Aorta (tissue), 5 donors: Measurements from ENCODE around the gene PLPPR1. TPM values are rescaled to one million over a fixed set of nuclear protein-coding genes. Genes with fewer than 3 reads are reported as not detected.

Source experiments
- ATAC-seq: fragments of 200-7000 bp; cut with Tn5 transposase; one replicate; pipeline ENCODE4 v1.9.1; 2022; ENCODE audit warnings: moderate library complexity; ENCODE audit not compliant: low FRiP score
- DNase-seq, 2 donors: peaks; one replicate each; pipeline ENCODE4 v3.0.0-alpha.2; 2020
- H3K27ac ChIP-seq, 2 donors: one replicate each; pipeline ENCODE4 v1.5.1; 2013; ENCODE audit warnings: low read length in 2 of 2, mild to moderate bottlenecking in 2 of 2, moderate library complexity in 2 of 2, control low read depth in 1 of 2, inconsistent platforms in 1 of 2, low read depth in 1 of 2
- H3K27me3 ChIP-seq, 2 donors: one replicate each; pipeline ENCODE4 v1.6.1; 2013; ENCODE audit warnings: control low read depth in 1 of 2, low read length in 1 of 2, mild to moderate bottlenecking in 1 of 2, moderate library complexity in 1 of 2; ENCODE audit not compliant: insufficient read depth in 2 of 2, control insufficient read depth in 1 of 2
- H3K36me3 ChIP-seq, 2 donors: one replicate each; pipeline ENCODE4 v1.6.1; 2013; ENCODE audit warnings: control low read depth in 1 of 2, low read length in 1 of 2, mild to moderate bottlenecking in 1 of 2; ENCODE audit not compliant: insufficient read depth in 2 of 2, control insufficient read depth in 1 of 2
- H3K4me1 ChIP-seq, 2 donors: one replicate each; pipeline ENCODE4 v1.6.1; 2013; ENCODE audit warnings: low read length in 2 of 2, control low read depth in 1 of 2, mild to moderate bottlenecking in 1 of 2, moderate library complexity in 1 of 2; ENCODE audit not compliant: insufficient read depth in 2 of 2, control insufficient read depth in 1 of 2
- H3K4me3 ChIP-seq, 2 donors: one replicate each; pipeline ENCODE4 v1.5.1; 2013; ENCODE audit warnings: low read length in 2 of 2, control low read depth in 1 of 2, mild to moderate bottlenecking in 1 of 2
- H3K9me3 ChIP-seq: one replicate; pipeline ENCODE4 v1.6.1; 2013; ENCODE audit warnings: mild to moderate bottlenecking, low read length; ENCODE audit not compliant: control insufficient read depth
- WGBS, 2 donors: extraction: QIAGEN DNeasy Blood & Tissue Kit; methylation state at CpG; one replicate each; pipeline ENCODE4 v1.1.7; 2013; 5-methylcytosine and 5-hydroxymethylcytosine counted together
- intact Hi-C, 2 donors: fragments of 100-400 bp; cut with DNase I; formaldehyde crosslinking; loops; one replicate each; pipeline versions ENCODE4 v1.14.2 to v1.15.0; 2022
- polyA plus RNA-seq, 2 donors: library from polyadenylated mRNA; stranded (reverse); fragments of 200-250 nt; gene quantifications; one replicate each; pipeline ENCODE4 v1.2.3, GENCODE V29; 2013
- total RNA-seq, 2 donors: library from RNA; stranded (reverse); fragmentation: NEBNext Ultra II Directional; extraction: Animal tissue kit (Norgen Biotek cat#: 25700); gene quantifications; one replicate each; pipeline ENCODE4 v1.2.1, GENCODE V29; 2021
- donor health status: healthy with polysubstance abuse.
- donor health status: Bipolar disorder and iron deficiency.
- donor health status: DM: no; HTN: no; CAD: no.
- donor health status: DM: no; HTN: no; CAD: no.
- donor health status: DM: yes; HTN: yes; CAD: no.

Gene PLPPR1
- total and polyA plus RNA-seq, 4 donors, result not detected

GRCh38 chr9:101022704-101023103 lies 5.8 kb upstream of the PLPPR1 start:
- DNase-seq (no peak), ATAC-seq (no peak)
- Histone ChIP-seq H3K4me1 (no peaks in the 10 kb centered on the region), H3K36me3 (no peaks in the 10 kb centered on the region), H3K9me3 (no peaks in the 10 kb centered on the region), H3K4me3 (no peak overlapping the region), H3K27ac (no peak overlapping the region), H3K27me3 (no peaks in the 10 kb centered on the region)
- intact Hi-C loops, result no loop called here

GRCh38 chr9:101025940-101026339 lies 2.6 kb upstream of the PLPPR1 start:
- H3K27me3 ChIP-seq, result no peaks in the 10 kb centered on the region
- H3K9me3 ChIP-seq, result no peaks in the 10 kb centered on the region
- intact Hi-C loops, result no loop called here

GRCh38 chr9:101026824-101027223 lies 1.7 kb upstream of the PLPPR1 start:
- no peak overlapping the region for H3K4me3 ChIP-seq
- H3K4me1 ChIP-seq, result no peaks in the 10 kb centered on the region
- DNase-seq, result no peak
- no peak overlapping the region for H3K27ac ChIP-seq
- no peaks in the 10 kb centered on the region for H3K9me3 ChIP-seq
- H3K27me3 ChIP-seq, result no peaks in the 10 kb centered on the region
- H3K36me3 ChIP-seq, result no peaks in the 10 kb centered on the region
- 46 to 49% methylated on average over 4 of the region's 4 CpGs for WGBS, 2 donors
- ATAC-seq, result no peak
- intact Hi-C loops, result no loop called here

More at GRCh38 chr9:101025940-101026339, 2.6 kb upstream of the PLPPR1 start:
- Histone ChIP-seq H3K4me3 (no peak overlapping the region), H3K4me1 (no peaks in the 10 kb centered on the region), H3K27ac (no peak overlapping the region), H3K36me3 (no peaks in the 10 kb centered on the region)
- ATAC-seq, result no peak
- no peak for DNase-seq
- WGBS, 2 donors, result 29 to 33% methylated on average over 2 of the region's 2 CpGs

- whole genome bisulfite sequencing, 2 donors, result 35 to 41% methylated on average over 2 of the region's 2 CpGs
Measured at GRCh38 chr9:101027236-101027635, 1.3 kb upstream of the PLPPR1 start.

GRCh38 chr9:101027733-101028345 lies 688 bp upstream of the PLPPR1 start:
- DNase-seq (no peak), ATAC-seq (no peak)
- no peaks in the 10 kb centered on the region for H3K36me3 ChIP-seq
- no peak overlapping the region for H3K27ac ChIP-seq
- WGBS, 2 donors, result 13 to 14% methylated on average over 12 of the region's 12 CpGs
- H3K4me1 ChIP-seq, result no peaks in the 10 kb centered on the region
- H3K9me3 ChIP-seq, result no peaks in the 10 kb centered on the region
- intact Hi-C loops, result no loop called here
- H3K27me3 ChIP-seq, result no peaks in the 10 kb centered on the region
- no peak overlapping the region for H3K4me3 ChIP-seq

More at GRCh38 chr9:101027236-101027635, 1.3 kb upstream of the PLPPR1 start:
- H3K9me3 ChIP-seq, result no peaks in the 10 kb centered on the region
- H3K4me3 ChIP-seq, result no peak overlapping the region
- H3K36me3 ChIP-seq, result no peaks in the 10 kb centered on the region
- DNase-seq (no peak), ATAC-seq (no peak)
- H3K4me1 ChIP-seq, result no peaks in the 10 kb centered on the region
- H3K27me3 ChIP-seq, result no peaks in the 10 kb centered on the region
- intact Hi-C loops, result no loop called here
- no peak overlapping the region for H3K27ac ChIP-seq

- no peaks in the 10 kb centered on the region for H3K27me3 ChIP-seq
- no peak overlapping the region for H3K27ac ChIP-seq
- peak in 1 of 2 donors; percentile 64 for DNase-seq
- no peaks in the 10 kb centered on the region for H3K36me3 ChIP-seq
- intact Hi-C loops, result no loop called here
- no peaks in the 10 kb centered on the region for H3K9me3 ChIP-seq
- ATAC-seq, result no peak
- no peaks in the 10 kb centered on the region for H3K4me1 ChIP-seq
- H3K4me3 ChIP-seq, result no peak overlapping the region
- 2 to 3% methylated on average over 38 of the region's 38 CpGs for WGBS, 2 donors
Measured at GRCh38 chr9:101029315-101030085, 973 bp downstream of the PLPPR1 start.

GRCh38 chr9:101030086-101030391 lies 1.5 kb downstream of the PLPPR1 start:
- no peaks in the 10 kb centered on the region for H3K9me3 ChIP-seq
- 11 to 12% methylated on average over 8 of the region's 8 CpGs for WGBS, 2 donors
- no peak overlapping the region for H3K4me3 ChIP-seq
- intact Hi-C loops, result no loop called here
- no peak for ATAC-seq
- DNase-seq, result no peak
- H3K4me1 ChIP-seq, result no peaks in the 10 kb centered on the region
- no peaks in the 10 kb centered on the region for H3K27me3 ChIP-seq
- H3K36me3 ChIP-seq, result no peaks in the 10 kb centered on the region
- no peak overlapping the region for H3K27ac ChIP-seq

- ATAC-seq (no peak), DNase-seq (no peak)
- WGBS, 2 donors, result 56 to 66% methylated on average over 1 of the region's 1 CpG
- Histone ChIP-seq H3K4me3 (no peak overlapping the region), H3K36me3 (no peaks in the 10 kb centered on the region), H3K27me3 (no peaks in the 10 kb centered on the region), H3K27ac (no peak overlapping the region), H3K4me1 (no peaks in the 10 kb centered on the region), H3K9me3 (no peaks in the 10 kb centered on the region)
- intact Hi-C loops, result no loop called here
Measured at GRCh38 chr9:101032426-101032825, 3.9 kb downstream of the PLPPR1 start.

GRCh38 chr9:101034222-101034621 lies 5.7 kb downstream of the PLPPR1 start:
- Histone ChIP-seq H3K27ac (no peak overlapping the region), H3K9me3 (no peaks in the 10 kb centered on the region), H3K27me3 (no peaks in the 10 kb centered on the region), H3K4me1 (no peaks in the 10 kb centered on the region), H3K4me3 (no peak overlapping the region), H3K36me3 (no peaks in the 10 kb centered on the region)
- intact Hi-C loops, result no loop called here
- DNase-seq (no peak), ATAC-seq (no peak)
- 46 to 76% methylated on average over 2 of the region's 2 CpGs for WGBS, 2 donors
